ENCODE measurements around the gene REXO1. TPM values are rescaled to one million over a fixed set of nuclear protein-coding genes. Genes with fewer than 3 reads are reported as not detected.

REXO1 gene
- total and polyA plus RNA-seq, 2 experiments from 2014 or later, result 20.2 to 90.1 TPM

DNA sequence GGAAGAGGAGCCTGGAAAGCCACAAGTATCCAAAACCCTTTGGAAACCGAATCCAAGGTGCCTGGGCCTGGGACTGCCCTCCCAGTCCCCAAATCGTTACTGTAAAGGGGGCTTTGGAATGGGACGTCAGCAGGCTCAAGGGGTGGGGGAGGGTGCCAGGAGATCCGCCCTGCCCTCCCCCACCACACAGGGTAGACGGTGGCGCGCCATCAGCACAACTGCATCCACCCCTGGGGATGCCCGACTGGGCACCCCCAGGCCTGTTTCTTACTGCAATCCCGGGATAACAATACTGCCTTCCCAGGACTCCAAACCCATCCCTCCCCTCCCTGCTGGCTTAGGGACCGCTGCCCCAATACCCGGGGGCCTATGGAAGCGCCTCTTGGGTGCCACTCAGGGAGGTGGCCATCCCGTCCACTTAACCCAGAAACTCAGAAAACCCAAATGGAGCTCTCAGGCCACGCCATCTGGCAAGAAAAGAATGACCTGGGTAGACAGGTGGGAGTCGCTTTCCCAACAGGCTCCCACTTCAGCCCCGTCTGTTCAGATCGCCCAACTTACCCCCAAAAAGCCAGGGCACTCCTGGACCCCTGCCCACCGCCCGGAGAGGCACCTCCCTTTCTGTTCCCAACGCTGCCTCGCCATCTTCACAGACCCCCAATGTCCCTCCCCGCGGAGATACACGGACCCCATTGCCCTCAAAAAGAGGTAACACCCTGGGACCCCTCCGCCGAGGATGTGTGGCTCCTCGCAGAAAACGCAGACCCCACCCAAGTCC lies 12.7 kb upstream of the REXO1 start:
- Mint-ChIP-seq H3K4me1 (peaks cover 39% of the 10 kb centered on the region; the same call in 2 of the 3 replicates), H3K27ac (no peak overlapping the region), H3K27me3 (ENCODE audit: insufficient read depth, low read depth, poor library complexity) (peaks cover 25% of the 10 kb centered on the region), H3K36me3 (ENCODE audit: low read depth) (no peaks in the 10 kb centered on the region; the same call in 2 of the 3 replicates), H3K4me3 (peak overlapping the region; percentile 90), H3K9me3 (no peaks in the 10 kb centered on the region)
- 0 out of 2 replicates have a peak, but pooled peaks cover 8% of the 10 kb centered on the region for H3F3A ChIP-seq (replicated peaks; ENCODE audit: low read depth)
- H2AFZ ChIP-seq, result no peak overlapping the region
- H3K79me2 ChIP-seq (replicated peaks; ENCODE audit: insufficient read depth), result peaks cover 51% of the 10 kb centered on the region
- H3K4me3 ChIP-seq, result peak overlapping the region; percentile 94
- peaks cover 54% of the 10 kb centered on the region for H3K4me1 ChIP-seq (ENCODE audit: insufficient read depth)
- TF ChIP-seq ZNF114 (CRISPR knock-in tag; IDR thresholded peaks at IDR 0.05) (no peak), EZH2 (IDR thresholded peaks at IDR 0.05; ENCODE audit: low read depth, unreplicated experiment) (no peak), ZNF331 (CRISPR knock-in tag; IDR thresholded peaks at IDR 0.05; ENCODE audit: low read depth) (no peak), JUNB (IDR thresholded peaks at IDR 0.05; ENCODE audit: unreplicated experiment) (no peak), EZH2phosphoT487 (IDR thresholded peaks at IDR 0.05; ENCODE audit: unreplicated experiment) (no peak), CTCF (conservative IDR thresholded peaks at IDR 0.05; ENCODE audit: low read depth in 2 of 2) (no peak), ETS1 (IDR thresholded peaks at IDR 0.05) (no peak), CREB1 (CRISPR knock-in tag; IDR thresholded peaks at IDR 0.05; ENCODE audit: low read depth) (no peak), STAT1 (IDR thresholded peaks at IDR 0.05; ENCODE audit: unreplicated experiment) (no peak), NANOG (IDR thresholded peaks at IDR 0.05; ENCODE audit: borderline replicate concordance) (no peak)
- TF ChIP-seq, protein P1, sequence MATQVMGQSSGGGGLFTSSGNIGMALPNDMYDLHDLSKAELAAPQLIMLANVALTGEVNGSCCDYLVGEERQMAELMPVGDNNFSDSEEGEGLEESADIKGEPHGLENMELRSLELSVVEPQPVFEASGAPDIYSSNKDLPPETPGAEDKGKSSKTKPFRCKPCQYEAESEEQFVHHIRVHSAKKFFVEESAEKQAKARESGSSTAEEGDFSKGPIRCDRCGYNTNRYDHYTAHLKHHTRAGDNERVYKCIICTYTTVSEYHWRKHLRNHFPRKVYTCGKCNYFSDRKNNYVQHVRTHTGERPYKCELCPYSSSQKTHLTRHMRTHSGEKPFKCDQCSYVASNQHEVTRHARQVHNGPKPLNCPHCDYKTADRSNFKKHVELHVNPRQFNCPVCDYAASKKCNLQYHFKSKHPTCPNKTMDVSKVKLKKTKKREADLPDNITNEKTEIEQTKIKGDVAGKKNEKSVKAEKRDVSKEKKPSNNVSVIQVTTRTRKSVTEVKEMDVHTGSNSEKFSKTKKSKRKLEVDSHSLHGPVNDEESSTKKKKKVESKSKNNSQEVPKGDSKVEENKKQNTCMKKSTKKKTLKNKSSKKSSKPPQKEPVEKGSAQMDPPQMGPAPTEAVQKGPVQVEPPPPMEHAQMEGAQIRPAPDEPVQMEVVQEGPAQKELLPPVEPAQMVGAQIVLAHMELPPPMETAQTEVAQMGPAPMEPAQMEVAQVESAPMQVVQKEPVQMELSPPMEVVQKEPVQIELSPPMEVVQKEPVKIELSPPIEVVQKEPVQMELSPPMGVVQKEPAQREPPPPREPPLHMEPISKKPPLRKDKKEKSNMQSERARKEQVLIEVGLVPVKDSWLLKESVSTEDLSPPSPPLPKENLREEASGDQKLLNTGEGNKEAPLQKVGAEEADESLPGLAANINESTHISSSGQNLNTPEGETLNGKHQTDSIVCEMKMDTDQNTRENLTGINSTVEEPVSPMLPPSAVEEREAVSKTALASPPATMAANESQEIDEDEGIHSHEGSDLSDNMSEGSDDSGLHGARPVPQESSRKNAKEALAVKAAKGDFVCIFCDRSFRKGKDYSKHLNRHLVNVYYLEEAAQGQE (IDR thresholded peaks at IDR 0.05; ENCODE audit: unreplicated experiment), result no peak
- TF ChIP-seq, protein P2, sequence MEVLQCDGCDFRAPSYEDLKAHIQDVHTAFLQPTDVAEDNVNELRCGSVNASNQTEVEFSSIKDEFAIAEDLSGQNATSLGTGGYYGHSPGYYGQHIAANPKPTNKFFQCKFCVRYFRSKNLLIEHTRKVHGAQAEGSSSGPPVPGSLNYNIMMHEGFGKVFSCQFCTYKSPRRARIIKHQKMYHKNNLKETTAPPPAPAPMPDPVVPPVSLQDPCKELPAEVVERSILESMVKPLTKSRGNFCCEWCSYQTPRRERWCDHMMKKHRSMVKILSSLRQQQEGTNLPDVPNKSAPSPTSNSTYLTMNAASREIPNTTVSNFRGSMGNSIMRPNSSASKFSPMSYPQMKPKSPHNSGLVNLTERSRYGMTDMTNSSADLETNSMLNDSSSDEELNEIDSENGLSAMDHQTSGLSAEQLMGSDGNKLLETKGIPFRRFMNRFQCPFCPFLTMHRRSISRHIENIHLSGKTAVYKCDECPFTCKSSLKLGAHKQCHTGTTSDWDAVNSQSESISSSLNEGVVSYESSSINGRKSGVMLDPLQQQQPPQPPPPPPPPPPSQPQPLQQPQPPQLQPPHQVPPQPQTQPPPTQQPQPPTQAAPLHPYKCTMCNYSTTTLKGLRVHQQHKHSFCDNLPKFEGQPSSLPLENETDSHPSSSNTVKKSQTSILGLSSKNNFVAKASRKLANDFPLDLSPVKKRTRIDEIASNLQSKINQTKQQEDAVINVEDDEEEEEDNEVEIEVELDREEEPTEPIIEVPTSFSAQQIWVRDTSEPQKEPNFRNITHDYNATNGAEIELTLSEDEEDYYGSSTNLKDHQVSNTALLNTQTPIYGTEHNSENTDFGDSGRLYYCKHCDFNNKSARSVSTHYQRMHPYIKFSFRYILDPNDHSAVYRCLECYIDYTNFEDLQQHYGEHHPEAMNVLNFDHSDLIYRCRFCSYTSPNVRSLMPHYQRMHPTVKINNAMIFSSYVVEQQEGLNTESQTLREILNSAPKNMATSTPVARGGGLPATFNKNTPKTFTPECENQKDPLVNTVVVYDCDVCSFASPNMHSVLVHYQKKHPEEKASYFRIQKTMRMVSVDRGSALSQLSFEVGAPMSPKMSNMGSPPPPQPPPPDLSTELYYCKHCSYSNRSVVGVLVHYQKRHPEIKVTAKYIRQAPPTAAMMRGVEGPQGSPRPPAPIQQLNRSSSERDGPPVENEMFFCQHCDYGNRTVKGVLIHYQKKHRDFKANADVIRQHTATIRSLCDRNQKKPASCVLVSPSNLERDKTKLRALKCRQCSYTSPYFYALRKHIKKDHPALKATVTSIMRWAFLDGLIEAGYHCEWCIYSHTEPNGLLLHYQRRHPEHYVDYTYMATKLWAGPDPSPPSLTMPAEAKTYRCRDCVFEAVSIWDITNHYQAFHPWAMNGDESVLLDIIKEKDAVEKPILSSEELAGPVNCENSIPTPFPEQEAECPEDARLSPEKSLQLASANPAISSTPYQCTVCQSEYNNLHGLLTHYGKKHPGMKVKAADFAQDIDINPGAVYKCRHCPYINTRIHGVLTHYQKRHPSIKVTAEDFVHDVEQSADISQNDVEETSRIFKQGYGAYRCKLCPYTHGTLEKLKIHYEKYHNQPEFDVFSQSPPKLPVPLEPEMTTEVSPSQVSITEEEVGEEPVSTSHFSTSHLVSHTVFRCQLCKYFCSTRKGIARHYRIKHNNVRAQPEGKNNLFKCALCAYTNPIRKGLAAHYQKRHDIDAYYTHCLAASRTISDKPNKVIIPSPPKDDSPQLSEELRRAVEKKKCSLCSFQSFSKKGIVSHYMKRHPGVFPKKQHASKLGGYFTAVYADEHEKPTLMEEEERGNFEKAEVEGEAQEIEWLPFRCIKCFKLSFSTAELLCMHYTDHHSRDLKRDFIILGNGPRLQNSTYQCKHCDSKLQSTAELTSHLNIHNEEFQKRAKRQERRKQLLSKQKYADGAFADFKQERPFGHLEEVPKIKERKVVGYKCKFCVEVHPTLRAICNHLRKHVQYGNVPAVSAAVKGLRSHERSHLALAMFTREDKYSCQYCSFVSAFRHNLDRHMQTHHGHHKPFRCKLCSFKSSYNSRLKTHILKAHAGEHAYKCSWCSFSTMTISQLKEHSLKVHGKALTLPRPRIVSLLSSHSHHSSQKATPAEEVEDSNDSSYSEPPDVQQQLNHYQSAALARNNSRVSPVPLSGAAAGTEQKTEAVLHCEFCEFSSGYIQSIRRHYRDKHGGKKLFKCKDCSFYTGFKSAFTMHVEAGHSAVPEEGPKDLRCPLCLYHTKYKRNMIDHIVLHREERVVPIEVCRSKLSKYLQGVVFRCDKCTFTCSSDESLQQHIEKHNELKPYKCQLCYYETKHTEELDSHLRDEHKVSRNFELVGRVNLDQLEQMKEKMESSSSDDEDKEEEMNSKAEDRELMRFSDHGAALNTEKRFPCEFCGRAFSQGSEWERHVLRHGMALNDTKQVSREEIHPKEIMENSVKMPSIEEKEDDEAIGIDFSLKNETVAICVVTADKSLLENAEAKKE (CRISPR knock-in tag; IDR thresholded peaks at IDR 0.05), result no peak
- no peak for ATAC-seq
- no peaks in the 10 kb centered on the region for H3K9me2 ChIP-seq (ENCODE audit: insufficient read depth)
- peaks cover 16% of the 10 kb centered on the region for H3K27me3 ChIP-seq (ENCODE audit: insufficient read depth)
- no peak for DNase-seq (ENCODE audit: low spot score)
- H3K27ac ChIP-seq (ENCODE audit: low read depth), result no peak overlapping the region
- H3K36me3 ChIP-seq (ENCODE audit: insufficient read depth), result no peaks in the 10 kb centered on the region
- peak overlapping the region; percentile 98 for H3K4me2 ChIP-seq
- peaks cover 21% of the 10 kb centered on the region; the same call in 1 of the 2 replicates for H4K20me1 ChIP-seq (replicated peaks; ENCODE audit: insufficient read depth)
